ENCODE data around the gene OR2A14.

DNA sequence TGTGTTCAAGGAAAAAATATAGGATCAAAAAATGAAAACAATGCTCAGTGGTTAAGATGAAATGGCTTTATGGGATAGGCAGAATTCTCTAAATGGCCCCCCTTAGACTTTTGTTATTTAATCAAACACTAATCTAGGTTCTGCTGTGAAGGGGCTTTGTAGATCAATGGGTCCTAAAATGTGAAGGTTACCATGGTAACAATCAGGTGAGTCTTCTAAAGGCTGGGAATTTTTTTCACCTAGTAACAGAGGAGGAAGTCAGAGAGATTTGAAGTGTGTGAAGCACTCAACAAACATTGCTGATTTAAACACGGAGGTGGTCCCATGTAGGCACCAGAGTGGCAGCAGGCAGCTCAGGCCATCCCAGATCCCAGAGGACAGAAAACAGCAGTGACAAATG is 11.1 kb downstream of the OR2A14 start:
- TF ChIP-seq, protein P1, sequence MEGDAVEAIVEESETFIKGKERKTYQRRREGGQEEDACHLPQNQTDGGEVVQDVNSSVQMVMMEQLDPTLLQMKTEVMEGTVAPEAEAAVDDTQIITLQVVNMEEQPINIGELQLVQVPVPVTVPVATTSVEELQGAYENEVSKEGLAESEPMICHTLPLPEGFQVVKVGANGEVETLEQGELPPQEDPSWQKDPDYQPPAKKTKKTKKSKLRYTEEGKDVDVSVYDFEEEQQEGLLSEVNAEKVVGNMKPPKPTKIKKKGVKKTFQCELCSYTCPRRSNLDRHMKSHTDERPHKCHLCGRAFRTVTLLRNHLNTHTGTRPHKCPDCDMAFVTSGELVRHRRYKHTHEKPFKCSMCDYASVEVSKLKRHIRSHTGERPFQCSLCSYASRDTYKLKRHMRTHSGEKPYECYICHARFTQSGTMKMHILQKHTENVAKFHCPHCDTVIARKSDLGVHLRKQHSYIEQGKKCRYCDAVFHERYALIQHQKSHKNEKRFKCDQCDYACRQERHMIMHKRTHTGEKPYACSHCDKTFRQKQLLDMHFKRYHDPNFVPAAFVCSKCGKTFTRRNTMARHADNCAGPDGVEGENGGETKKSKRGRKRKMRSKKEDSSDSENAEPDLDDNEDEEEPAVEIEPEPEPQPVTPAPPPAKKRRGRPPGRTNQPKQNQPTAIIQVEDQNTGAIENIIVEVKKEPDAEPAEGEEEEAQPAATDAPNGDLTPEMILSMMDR (CRISPR knock-in tag; IDR thresholded peaks at IDR 0.05) = no peak
- TF ChIP-seq, protein P2, sequence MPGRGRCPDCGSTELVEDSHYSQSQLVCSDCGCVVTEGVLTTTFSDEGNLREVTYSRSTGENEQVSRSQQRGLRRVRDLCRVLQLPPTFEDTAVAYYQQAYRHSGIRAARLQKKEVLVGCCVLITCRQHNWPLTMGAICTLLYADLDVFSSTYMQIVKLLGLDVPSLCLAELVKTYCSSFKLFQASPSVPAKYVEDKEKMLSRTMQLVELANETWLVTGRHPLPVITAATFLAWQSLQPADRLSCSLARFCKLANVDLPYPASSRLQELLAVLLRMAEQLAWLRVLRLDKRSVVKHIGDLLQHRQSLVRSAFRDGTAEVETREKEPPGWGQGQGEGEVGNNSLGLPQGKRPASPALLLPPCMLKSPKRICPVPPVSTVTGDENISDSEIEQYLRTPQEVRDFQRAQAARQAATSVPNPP (CRISPR knock-in tag; IDR thresholded peaks at IDR 0.05) = no peak
- TF ChIP-seq SMARCE1 (IDR thresholded peaks at IDR 0.05; ENCODE audit: borderline replicate concordance) (no peak), HDAC1 (CRISPR knock-in tag; IDR thresholded peaks at IDR 0.05) (no peak), GATA4 (IDR thresholded peaks at IDR 0.05; ENCODE audit: borderline replicate concordance, low read depth) (no peak), TAF1 (CRISPR knock-in tag; IDR thresholded peaks at IDR 0.05) (no peak), RNF2 (conservative IDR thresholded peaks at IDR 0.05; ENCODE audit: low read depth) (no peak), RBM22 (optimal IDR thresholded peaks at IDR 0.05; ENCODE audit: low read length) (no peak), POLR2AphosphoS5 (IDR thresholded peaks at IDR 0.05; ENCODE audit: low read depth, low read length) (no peak), GABPA (IDR thresholded peaks at IDR 0.05; ENCODE audit: low read depth, low read length) (no peak), GABPA (CRISPR knock-in tag; IDR thresholded peaks at IDR 0.05; ENCODE audit: low read depth) (no peak), ZNF724P (CRISPR knock-in tag; IDR thresholded peaks at IDR 0.05; ENCODE audit: borderline replicate concordance) (no peak)

Measured in HepG2 (cell line).